Thyroid gland (tissue), 4 donors: ENCODE measurements around the gene PSMD6.

Experiments used
- CTCF ChIP-seq, 6 experiments: fragments of 200-600 bp in 3 of 6; fragments of 450-650 bp in 3 of 6; sonication (generic) in 3 of 6; IDR thresholded peaks; one replicate each; pipeline ENCODE4 v1.5.1; 2016 to 2019; ENCODE audit warnings: antibody characterized with exemption in 6 of 6, mild to moderate bottlenecking in 2 of 6, inconsistent platforms in 1 of 6, moderate library complexity in 1 of 6
- POLR2A ChIP-seq, 2 donors: fragments of 450-650 bp; IDR thresholded peaks; one replicate each; pipeline ENCODE4 v1.6.1; 2017; ENCODE audit warnings: antibody characterized with exemption in 2 of 2, mild to moderate bottlenecking in 2 of 2, moderate library complexity in 1 of 2

GRCh38 chr3:64057231-64057630, 33.9 kb upstream of the PSMD6 start:
- TF ChIP-seq POLR2A (IDR thresholded peaks at IDR 0.05) (no peak), CTCF (IDR thresholded peaks at IDR 0.05) (no peak)
